GM19025 (cell line): ENCODE measurements around the gene NPTXR.

Source experiments
- ATAC-seq: cut with Tn5 transposase; IDR thresholded peaks from one replicate; pipeline ENCODE4 v1.9.1; 2021; ENCODE audit warnings: mild to moderate bottlenecking, low read depth, moderate library complexity; ENCODE audit not compliant: unreplicated experiment

Gene NPTXR

GRCh38 chr22:38869663-38870062 lies 25.8 kb upstream of the NPTXR start:
- ATAC-seq: no peak

- ATAC-seq: no peak
These were observed 25.1 kb upstream of the NPTXR start for GRCh38 chr22:38868886-38869381.

- ATAC-seq: no peak
These were observed 24.5 kb upstream of the NPTXR start for GRCh38 chr22:38868286-38868721.

GRCh38 chr22:38867471-38868285 lies 23.9 kb upstream of the NPTXR start:
- ATAC-seq: no peak

- no peak for ATAC-seq
These were observed 23.3 kb upstream of the NPTXR start for GRCh38 chr22:38867124-38867455.

GRCh38 chr22:38866399-38867123 lies 22.7 kb upstream of the NPTXR start:
- no peak for ATAC-seq

GRCh38 chr22:38866024-38866398 lies 22.2 kb upstream of the NPTXR start:
- no peak for ATAC-seq

- no peak for ATAC-seq
These were observed 21.6 kb upstream of the NPTXR start for GRCh38 chr22:38865201-38866023.

GRCh38 chr22:38864361-38865191 lies 20.7 kb upstream of the NPTXR start:
- no peak for ATAC-seq

GRCh38 chr22:38863531-38864131 lies 19.8 kb upstream of the NPTXR start:
- no peak for ATAC-seq

- ATAC-seq: no peak
These were observed 18.8 kb upstream of the NPTXR start for GRCh38 chr22:38862375-38863329.

GRCh38 chr22:38861927-38862326 lies 18.1 kb upstream of the NPTXR start:
- ATAC-seq: no peak

GRCh38 chr22:38861170-38861876 lies 17.5 kb upstream of the NPTXR start:
- no peak for ATAC-seq

GRCh38 chr22:38860283-38861169 lies 16.7 kb upstream of the NPTXR start:
- ATAC-seq: no peak

- ATAC-seq: no peak
These were observed 15.9 kb upstream of the NPTXR start for GRCh38 chr22:38859581-38860282.

GRCh38 chr22:38858492-38858891 lies 14.7 kb upstream of the NPTXR start:
- ATAC-seq: no peak
